Pons (tissue), 1 donor: ENCODE data around the gene FKBP8.

Source experiments
- DNase-seq: peaks from one replicate; pipeline ENCODE4 v3.0.0-alpha.2; 2016; ENCODE audit warnings: low spot score

Gene FKBP8

GRCh38 chr19:18483119-18483890, 60.1 kb downstream of the FKBP8 start:
- no peak for DNase-seq
